ENCODE measurements around the gene CCDC102B.

DNA sequence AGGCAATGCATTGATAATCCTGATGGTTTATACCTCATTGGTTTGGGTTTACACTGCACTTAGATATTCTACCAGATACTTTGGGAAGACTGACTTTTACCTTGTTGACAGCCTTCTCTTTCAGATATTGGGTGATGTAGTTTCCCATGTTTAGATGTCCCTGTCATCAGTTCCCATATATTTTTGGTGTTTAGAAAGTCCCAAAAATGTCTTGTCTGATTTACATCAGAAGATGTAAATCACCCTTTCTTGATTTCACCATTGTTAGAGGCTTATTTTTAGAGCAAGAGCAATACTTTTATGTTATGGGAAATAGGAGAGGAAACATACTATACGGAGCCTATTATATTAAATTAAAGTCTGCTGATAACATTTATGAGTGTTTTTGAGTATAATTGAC is 14.4 kb upstream of the CCDC102B start:
- TF ChIP-seq, protein P1, sequence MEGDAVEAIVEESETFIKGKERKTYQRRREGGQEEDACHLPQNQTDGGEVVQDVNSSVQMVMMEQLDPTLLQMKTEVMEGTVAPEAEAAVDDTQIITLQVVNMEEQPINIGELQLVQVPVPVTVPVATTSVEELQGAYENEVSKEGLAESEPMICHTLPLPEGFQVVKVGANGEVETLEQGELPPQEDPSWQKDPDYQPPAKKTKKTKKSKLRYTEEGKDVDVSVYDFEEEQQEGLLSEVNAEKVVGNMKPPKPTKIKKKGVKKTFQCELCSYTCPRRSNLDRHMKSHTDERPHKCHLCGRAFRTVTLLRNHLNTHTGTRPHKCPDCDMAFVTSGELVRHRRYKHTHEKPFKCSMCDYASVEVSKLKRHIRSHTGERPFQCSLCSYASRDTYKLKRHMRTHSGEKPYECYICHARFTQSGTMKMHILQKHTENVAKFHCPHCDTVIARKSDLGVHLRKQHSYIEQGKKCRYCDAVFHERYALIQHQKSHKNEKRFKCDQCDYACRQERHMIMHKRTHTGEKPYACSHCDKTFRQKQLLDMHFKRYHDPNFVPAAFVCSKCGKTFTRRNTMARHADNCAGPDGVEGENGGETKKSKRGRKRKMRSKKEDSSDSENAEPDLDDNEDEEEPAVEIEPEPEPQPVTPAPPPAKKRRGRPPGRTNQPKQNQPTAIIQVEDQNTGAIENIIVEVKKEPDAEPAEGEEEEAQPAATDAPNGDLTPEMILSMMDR (IDR thresholded peaks at IDR 0.05; ENCODE audit: poor library complexity, severe bottlenecking), result no peak
- TF ChIP-seq RAD21 (conservative IDR thresholded peaks at IDR 0.05), result no peak
- TF ChIP-seq MXI1 (conservative IDR thresholded peaks at IDR 0.05; ENCODE audit: poor library complexity, severe bottlenecking), result no peak
- no peak for TF ChIP-seq REST (IDR thresholded peaks at IDR 0.05; ENCODE audit: borderline replicate concordance)
- no peak for TF ChIP-seq POLR2AphosphoS5 (IDR thresholded peaks at IDR 0.05)
- TF ChIP-seq EZH2 (IDR thresholded peaks at IDR 0.05; ENCODE audit: borderline replicate concordance, insufficient read depth, low read length, poor library complexity, severe bottlenecking), result no peak

Data from neural cell (in vitro differentiated cells).